NCI-H1092 treated with DMSO at 0.1 percent for 48 hours (cell line): ENCODE measurements around the gene LGI2.
A peak's percentile ranks its signal among the peaks of the same experiment; 100 is the strongest.

Experiments used
- DNase-seq: peaks from one replicate; lab custom pipeline; 2025; lab: John Stamatoyannopoulos, UW

Gene LGI2

GRCh38 chr4:24995346-24995919 lies 35.3 kb downstream of the LGI2 start:
- DNase-seq = no peak

DNA sequence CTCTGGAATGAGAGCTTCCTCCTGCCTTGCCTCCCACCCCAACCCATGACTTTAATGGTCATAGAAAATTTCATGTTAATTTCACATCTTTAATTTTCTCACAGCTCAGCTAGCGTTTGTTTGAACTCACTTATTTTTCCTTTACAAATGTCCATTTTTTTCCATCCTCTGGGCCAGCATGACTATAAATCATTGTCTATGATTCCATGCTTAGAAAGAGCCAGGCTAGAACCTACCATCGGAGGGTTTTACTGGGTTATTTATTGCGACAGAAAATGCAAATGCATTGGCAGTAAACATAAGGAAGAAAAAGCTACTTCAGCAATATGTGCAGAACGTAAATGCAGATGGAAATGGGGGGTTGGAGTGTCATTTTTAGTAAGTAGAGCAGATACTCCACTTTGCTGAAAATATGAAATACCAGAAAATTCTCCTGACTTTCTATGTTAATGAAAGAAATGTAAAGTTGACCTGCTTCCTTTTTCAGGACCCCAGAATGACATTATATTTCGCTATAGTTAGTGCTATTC lies 37.1 kb downstream of the LGI2 start:
- no peak for DNase-seq

- no peak for DNase-seq
Observed at GRCh38 chr4:24992968-24993367, 37.8 kb downstream of the LGI2 start.

- DNase-seq = no peak
Observed at GRCh38 chr4:24991015-24991414, 39.7 kb downstream of the LGI2 start.

GRCh38 chr4:24989327-24989726 lies 41.4 kb downstream of the LGI2 start:
- DNase-seq = no peak

GRCh38 chr4:24988776-24989175 lies 42.0 kb downstream of the LGI2 start:
- peak; percentile 9 for DNase-seq

DNA sequence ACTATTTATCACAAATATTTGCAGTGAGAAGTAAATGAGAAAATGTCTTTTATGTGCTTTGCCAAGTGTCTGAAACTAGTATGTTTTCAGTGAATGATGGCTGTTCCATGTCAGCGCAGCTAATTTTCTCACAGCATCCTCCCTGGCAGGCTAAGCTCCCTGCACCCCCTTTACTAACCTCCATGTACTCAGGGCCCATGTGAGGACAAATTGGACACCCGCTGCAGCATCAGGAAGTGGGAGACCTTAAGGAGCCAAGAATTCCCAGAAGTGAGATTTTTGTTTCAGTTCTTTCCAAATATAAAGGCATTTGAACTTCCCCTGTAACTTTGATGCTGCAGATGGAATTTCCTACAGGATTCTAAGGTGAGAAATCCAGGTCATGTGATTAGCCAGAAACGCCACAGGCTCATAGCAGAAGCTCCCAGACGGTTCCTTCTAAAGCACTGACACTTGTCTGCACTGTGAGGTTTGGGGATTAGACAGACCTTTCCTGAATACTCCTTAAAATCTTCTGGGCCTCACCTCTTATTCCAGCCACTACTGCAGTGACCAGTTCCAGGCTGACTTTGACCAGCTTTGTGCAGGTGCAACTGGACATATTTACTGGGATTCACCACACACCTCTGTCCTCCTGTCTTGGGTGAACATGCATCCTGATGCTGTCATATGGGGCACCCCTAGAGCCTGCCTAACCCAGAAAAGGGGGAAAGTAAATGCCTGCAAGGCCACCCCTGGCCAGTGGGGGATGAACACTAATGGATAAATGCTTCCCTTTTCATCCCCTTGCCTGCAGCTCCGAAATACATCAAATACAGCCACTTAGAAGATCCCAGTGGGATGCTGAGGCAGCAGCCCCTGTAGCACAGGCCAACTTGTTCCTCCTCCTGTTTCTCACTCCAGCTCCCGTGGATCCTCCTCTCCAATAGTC lies 45.9 kb downstream of the LGI2 start:
- no peak for DNase-seq

- DNase-seq = no peak
Observed at GRCh38 chr4:24980740-24981139, 50.0 kb downstream of the LGI2 start.

DNA sequence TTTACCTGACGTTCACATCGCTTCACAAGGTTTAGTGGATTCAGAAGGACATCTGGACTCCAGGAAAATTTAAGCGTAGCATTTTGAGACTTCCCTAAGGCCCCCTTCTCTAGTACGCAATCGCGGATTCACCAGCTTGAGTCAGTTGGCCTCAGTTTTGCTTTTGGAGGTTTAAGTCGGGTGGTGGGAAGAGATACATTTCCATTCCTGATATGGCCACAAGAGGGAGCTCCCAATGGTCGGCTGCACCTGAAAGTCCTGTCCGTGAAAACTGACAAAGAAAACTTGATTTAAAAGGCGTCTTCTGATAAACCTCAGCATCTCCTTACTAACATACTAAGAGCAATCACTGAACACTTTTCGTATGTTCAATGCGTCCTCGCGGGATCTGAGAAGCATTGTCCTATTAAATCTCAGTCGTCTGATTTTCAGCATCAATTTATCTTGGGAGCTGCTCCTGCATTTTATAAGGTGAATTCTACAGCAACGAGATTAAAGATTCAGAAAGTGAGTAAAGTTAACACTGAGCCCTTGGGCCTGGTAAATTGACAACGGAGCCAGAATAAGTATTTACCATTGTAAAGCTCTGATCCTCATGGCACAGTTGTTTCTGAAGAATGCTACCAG lies 50.6 kb downstream of the LGI2 start:
- peak; percentile 52 for DNase-seq

DNA sequence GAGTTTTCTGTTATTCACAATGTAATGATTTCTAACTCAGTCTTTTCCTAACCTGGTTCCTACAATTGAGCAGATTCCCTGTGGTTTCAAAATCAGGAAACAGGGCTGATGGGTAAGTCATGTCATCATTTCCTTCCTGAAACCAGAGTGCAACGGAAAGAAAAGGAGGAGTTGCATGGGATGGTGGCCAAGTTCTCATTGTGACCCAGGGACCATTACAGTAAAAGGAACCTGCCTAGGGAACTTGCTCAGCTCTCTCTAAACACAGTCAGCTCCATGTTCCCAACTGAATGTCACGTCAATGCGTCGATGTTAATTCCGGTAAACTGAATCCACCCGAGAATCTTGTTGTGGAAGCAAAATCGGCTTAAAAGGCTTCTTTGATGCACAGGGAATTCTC lies 51.2 kb downstream of the LGI2 start:
- no peak for DNase-seq

- no peak for DNase-seq
Observed at GRCh38 chr4:24978291-24979075, 52.3 kb downstream of the LGI2 start.

GRCh38 chr4:24975510-24975909 lies 55.2 kb downstream of the LGI2 start:
- DNase-seq = no peak

DNA sequence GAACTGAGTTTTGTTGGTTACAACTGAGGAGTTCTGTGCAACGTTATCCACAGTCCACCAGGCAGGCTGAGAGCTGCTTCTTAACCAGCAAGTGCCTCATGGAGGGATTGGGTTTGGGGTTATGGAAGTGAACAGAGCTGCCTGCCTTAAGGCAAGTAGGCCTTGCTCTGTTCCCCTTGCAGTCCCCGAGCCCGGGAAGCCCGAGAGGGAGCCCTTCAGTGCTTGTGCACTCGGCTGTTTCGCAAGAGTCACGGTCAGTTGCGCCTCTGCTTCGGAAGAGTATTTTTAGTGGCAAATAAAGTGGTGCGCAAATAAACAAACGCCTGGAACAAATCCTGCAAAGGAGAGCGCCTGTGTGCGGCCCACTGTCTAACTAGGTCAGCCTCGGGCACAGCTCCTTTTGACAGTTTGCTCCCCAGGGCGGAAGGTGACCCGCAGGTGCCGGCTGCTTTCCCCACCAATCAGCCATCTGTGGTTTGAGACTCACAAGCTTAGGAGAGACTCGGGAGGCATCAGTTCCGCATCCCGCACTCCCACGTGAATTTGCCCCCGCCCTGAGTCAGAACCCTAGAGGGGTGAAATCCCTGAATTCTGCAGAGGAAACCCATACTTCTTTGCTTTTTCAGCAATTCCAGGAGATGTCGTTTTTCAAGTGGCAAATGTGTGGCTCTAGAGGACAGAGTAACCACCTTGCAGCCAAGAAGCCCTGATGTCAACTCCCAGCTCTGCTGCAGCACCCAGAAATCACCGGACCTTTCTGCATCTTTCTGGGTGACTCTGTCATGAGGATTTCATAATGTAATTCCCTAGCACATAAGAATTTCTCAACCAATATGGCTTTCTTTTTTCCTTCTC lies 56.8 kb downstream of the LGI2 start:
- DNase-seq = peak; percentile 74

GRCh38 chr4:24973404-24973746 lies 57.4 kb downstream of the LGI2 start:
- DNase-seq = no peak

GRCh38 chr4:24971192-24971591 lies 59.6 kb downstream of the LGI2 start:
- DNase-seq = no peak

DNA sequence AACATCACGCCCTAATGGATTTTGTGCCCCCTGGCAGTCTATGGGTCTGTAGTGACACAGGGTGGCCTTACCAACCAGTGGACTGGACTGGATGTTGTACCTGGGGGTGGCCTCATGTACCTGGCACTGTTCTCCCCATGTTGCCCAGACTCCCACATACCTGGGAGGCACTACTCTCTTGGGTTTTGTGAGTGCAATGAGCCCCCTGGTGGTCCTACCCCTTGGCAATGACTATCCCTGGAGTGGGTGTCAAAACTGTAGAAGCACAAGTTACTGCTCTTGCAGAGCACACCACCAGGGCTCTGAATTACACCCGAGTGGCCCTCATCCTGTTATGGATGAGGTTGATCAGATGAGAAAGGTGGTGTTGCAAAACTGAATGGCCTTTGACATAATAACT lies 60.1 kb downstream of the LGI2 start:
- no peak for DNase-seq

GRCh38 chr4:24970191-24970590 lies 60.6 kb downstream of the LGI2 start:
- no peak for DNase-seq

DNA sequence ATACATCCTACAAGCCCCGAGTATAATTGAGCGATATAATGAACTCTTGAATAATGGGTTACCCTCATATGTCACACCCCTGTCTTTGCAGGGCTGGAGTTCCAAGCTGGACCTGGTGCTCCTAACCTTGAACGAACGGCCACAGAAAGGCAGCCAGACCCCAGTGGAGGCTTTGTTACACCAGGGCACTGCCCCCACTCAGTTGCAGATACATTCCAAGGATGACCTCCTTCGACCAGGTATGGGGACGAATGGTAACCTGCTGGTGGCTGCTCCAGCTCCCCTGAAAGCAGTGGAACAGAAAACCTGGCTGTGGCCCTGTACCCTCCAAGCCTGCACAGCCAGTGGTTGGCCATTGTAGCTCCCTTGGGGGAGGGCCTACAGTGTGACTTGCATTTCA lies 61.3 kb downstream of the LGI2 start:
- DNase-seq = no peak

DNA sequence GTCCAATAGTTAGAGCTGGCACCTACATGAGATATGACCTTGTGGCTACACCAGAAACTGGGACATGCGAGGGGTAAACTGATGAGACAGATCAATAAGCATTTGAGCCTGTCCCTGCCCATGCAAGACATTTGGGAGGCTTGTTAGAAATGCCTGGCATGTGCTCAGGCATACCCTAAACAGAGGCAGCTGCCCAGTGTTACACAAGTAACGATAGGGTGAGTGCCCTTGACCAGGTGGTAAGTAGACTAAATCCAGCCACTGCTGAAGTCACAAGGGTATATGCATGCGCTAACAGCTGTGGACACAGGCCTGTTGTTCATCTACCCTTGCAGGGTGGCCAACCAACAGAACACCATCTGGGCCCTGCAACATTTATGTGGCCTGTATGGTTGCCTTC lies 61.8 kb downstream of the LGI2 start:
- no peak for DNase-seq

DNA sequence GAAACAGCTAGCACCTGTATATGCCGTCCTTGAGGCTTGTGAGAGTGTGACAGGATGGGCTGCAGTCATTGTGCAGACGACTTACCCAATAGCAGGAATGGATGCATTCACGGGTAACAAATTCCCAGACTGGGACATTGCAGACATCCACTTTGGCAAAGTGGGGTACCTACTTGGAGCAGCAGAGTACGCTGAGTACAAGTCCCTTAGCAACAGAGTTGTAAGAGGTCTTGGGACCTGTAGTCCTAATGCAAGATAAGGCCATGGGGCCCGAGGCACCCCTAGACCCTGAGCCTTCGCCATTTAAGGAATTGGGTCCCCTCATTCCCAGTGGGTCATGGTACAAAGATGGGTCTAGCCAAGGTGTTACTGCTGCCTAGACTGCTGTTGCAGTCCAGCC lies 62.5 kb downstream of the LGI2 start:
- no peak for DNase-seq

GRCh38 chr4:24967346-24967745 lies 63.4 kb downstream of the LGI2 start:
- DNase-seq = no peak
